ENCODE measurements around the gene CD38. TPM values are rescaled to one million over a fixed set of nuclear protein-coding genes. Genes with fewer than 3 reads are reported as not detected.

Gene CD38
- total RNA-seq, 1 experiment from 2014 or later: 0.07 TPM

- H3K23ac ChIP-seq (ENCODE audit: insufficient read length, low read depth, low read length): no peak overlapping the region
- no peak overlapping the region for H3K18ac ChIP-seq (ENCODE audit: insufficient read length, low read depth, low read length)
- Mint-ChIP-seq H3K9me3 (no peaks in the 10 kb centered on the region), H3K4me3 (no peak overlapping the region), H3K4me1 (peaks cover 2 to 16% of the 10 kb centered on the region in 2 experiments; a peak in 3 of 4 replicates), H3K27ac (no peak overlapping the region), H3K36me3 (ENCODE audit: insufficient read depth in 1 of 3, low read depth in 3 of 3) (no peaks in the 10 kb centered on the region), H3K27me3 (ENCODE audit: low read depth) (no peaks in the 10 kb centered on the region; the same call in 1 of the 2 replicates)
- H4K20me1 ChIP-seq (ENCODE audit: control insufficient read depth, insufficient read depth, insufficient read length): no peaks in the 10 kb centered on the region
- H2BK20ac ChIP-seq (ENCODE audit: low read depth, low read length, poor library complexity, severe bottlenecking): no peak overlapping the region
- no peaks in the 10 kb centered on the region for H3K79me1 ChIP-seq (ENCODE audit: insufficient read depth, low read depth, low read length, poor library complexity, severe bottlenecking)
- no peaks in the 10 kb centered on the region for H3K23me2 ChIP-seq (ENCODE audit: insufficient read length, low read depth, low read length, poor library complexity, severe bottlenecking)
- no peaks in the 10 kb centered on the region; the same call in 1 of the 2 replicates for H3K4me1 ChIP-seq (ENCODE audit: insufficient read depth, low read length)
- H2BK15ac ChIP-seq (ENCODE audit: low read depth, low read length): no peak overlapping the region
- no peaks in the 10 kb centered on the region for H3K79me2 ChIP-seq (ENCODE audit: insufficient read depth, low read length)
- no peak overlapping the region for H2BK120ac ChIP-seq (ENCODE audit: low read depth, low read length, poor library complexity, severe bottlenecking)
- no peak overlapping the region for H2AFZ ChIP-seq (ENCODE audit: low read length)
- H2AK5ac ChIP-seq (ENCODE audit: insufficient read length, low read length): no peak overlapping the region
- no peaks in the 10 kb centered on the region for H3K27me3 ChIP-seq (ENCODE audit: insufficient read depth, low read length)
- DNase-seq: no peak
- no peak overlapping the region for H3T11ph ChIP-seq (ENCODE audit: low read length)
- TF ChIP-seq CTCF (conservative IDR thresholded peaks at IDR 0.05): no peak
- H2BK5ac ChIP-seq (ENCODE audit: insufficient read length, low read length): no peak overlapping the region
- H4K5ac ChIP-seq (ENCODE audit: insufficient read length, low read depth, low read length): no peak overlapping the region
- no peak overlapping the region for H3K56ac ChIP-seq (ENCODE audit: insufficient read length, low read depth, low read length)
- H4K8ac ChIP-seq (replicated peaks; ENCODE audit: insufficient read length, low read depth, low read length): no peak overlapping the region
- no peak overlapping the region for H3K27ac ChIP-seq (ENCODE audit: insufficient read length, low read depth, low read length)
- no peak overlapping the region for H3K14ac ChIP-seq (ENCODE audit: insufficient read depth, low read length)
- no peak overlapping the region for H4K91ac ChIP-seq (ENCODE audit: insufficient read length, low read depth, low read length)
- no peak overlapping the region for H2BK12ac ChIP-seq (ENCODE audit: insufficient read length, low read depth, low read length)
- no peak overlapping the region for H3K4me2 ChIP-seq (ENCODE audit: insufficient read depth, insufficient read length, low read length)
- no peak overlapping the region for H3K9ac ChIP-seq (ENCODE audit: extremely low read depth, insufficient read length, low read length)
- WGBS (ENCODE audit: extremely low coverage, insufficient read length, low lambda C conversion rate): no CpG with 5 or more reads among the region's 4 CpGs
- no peak overlapping the region for H3K4ac ChIP-seq (ENCODE audit: low read depth, low read length)
- H3K9me3 ChIP-seq (ENCODE audit: control insufficient read depth, low read depth, low read length): no peaks in the 10 kb centered on the region
These were observed 115.8 kb downstream of the CD38 start for GRCh38 chr4:15893962-15894361.

Measured in H9 (cell line).